ENCODE results near the gene TUBA8.
"Not testable (repeated sequence)": the region's sequence is repeated elsewhere in the genome, so short reads cannot be mapped to it uniquely, and the experiment has no call there.

Gene TUBA8

GRCh38 chr22:18130699-18131429, 20.3 kb downstream of the TUBA8 start:
- no peak for DNase-seq (ENCODE audit: low spot score)

- no peak for DNase-seq (ENCODE audit: low spot score)
Observed at GRCh38 chr22:18133452-18133851, 22.8 kb downstream of the TUBA8 start.

- no peak for DNase-seq (ENCODE audit: low spot score)
Observed at GRCh38 chr22:18136563-18137320, 26.1 kb downstream of the TUBA8 start.

- DNase-seq (ENCODE audit: low spot score) = not testable (repeated sequence)
Observed at GRCh38 chr22:18141004-18141403, 30.4 kb downstream of the TUBA8 start.

- DNase-seq (ENCODE audit: low spot score) = no peak
Observed at GRCh38 chr22:18144105-18144504, 33.5 kb downstream of the TUBA8 start.

- no peak for DNase-seq (ENCODE audit: low spot score)
Observed at GRCh38 chr22:18145676-18146388, 35.2 kb downstream of the TUBA8 start.

GRCh38 chr22:18146389-18146753, 35.8 kb downstream of the TUBA8 start:
- no peak for DNase-seq (ENCODE audit: low spot score)

GRCh38 chr22:18147791-18148190, 37.2 kb downstream of the TUBA8 start:
- DNase-seq (ENCODE audit: low spot score) = no peak

GRCh38 chr22:18148293-18148965, 37.8 kb downstream of the TUBA8 start:
- DNase-seq (ENCODE audit: low spot score) = no peak

- DNase-seq (ENCODE audit: low spot score) = no peak
Observed at GRCh38 chr22:18152519-18152918, 41.9 kb downstream of the TUBA8 start.

GRCh38 chr22:18154821-18155390, 44.3 kb downstream of the TUBA8 start:
- no peak for DNase-seq (ENCODE audit: low spot score)

GRCh38 chr22:18155546-18155945, 44.9 kb downstream of the TUBA8 start:
- not testable (repeated sequence) for DNase-seq (ENCODE audit: low spot score)

- DNase-seq (ENCODE audit: low spot score) = peak; percentile 83
Observed at GRCh38 chr22:18156878-18157713, 46.5 kb downstream of the TUBA8 start.

GRCh38 chr22:18157714-18158028, 47.1 kb downstream of the TUBA8 start:
- no peak for DNase-seq (ENCODE audit: low spot score)

- DNase-seq (ENCODE audit: low spot score) = not testable (repeated sequence)
Observed at GRCh38 chr22:18160641-18161040, 50.0 kb downstream of the TUBA8 start.

- DNase-seq (ENCODE audit: low spot score) = not testable (repeated sequence)
Observed at GRCh38 chr22:18163843-18164242, 53.2 kb downstream of the TUBA8 start.

- DNase-seq (ENCODE audit: low spot score) = not testable (repeated sequence)
Observed at GRCh38 chr22:18164584-18164983, 54.0 kb downstream of the TUBA8 start.

GRCh38 chr22:18165356-18165755, 54.7 kb downstream of the TUBA8 start:
- not testable (repeated sequence) for DNase-seq (ENCODE audit: low spot score)

- DNase-seq (ENCODE audit: low spot score) = not testable (repeated sequence)
Observed at GRCh38 chr22:18170284-18170683, 59.7 kb downstream of the TUBA8 start.

- DNase-seq (ENCODE audit: low spot score) = not testable (repeated sequence)
Observed at GRCh38 chr22:18172203-18172602, 61.6 kb downstream of the TUBA8 start.

GRCh38 chr22:18172776-18173175, 62.2 kb downstream of the TUBA8 start:
- DNase-seq (ENCODE audit: low spot score) = not testable (repeated sequence)

Data from Ammon's horn (tissue), 1 donor.